Osteoblast (primary cell): ENCODE data around the gene BAG3. TPM values are rescaled to one million over a fixed set of nuclear protein-coding genes. Genes with fewer than 3 reads are reported as not detected.

Source experiments
- DNase-seq: peaks from one replicate; pipeline ENCODE4 v3.0.0; 2011; ENCODE audit warnings: low spot score, mixed read lengths; ENCODE audit not compliant: insufficient read length; ENCODE audit errors: missing footprints
- H2AFZ ChIP-seq: 2 replicates; pipeline ENCODE4 v1.6.0; 2011; ENCODE audit warnings: mild to moderate bottlenecking, low read length
- H3K27ac ChIP-seq: 2 replicates; pipeline ENCODE4 v1.5.1; 2011; ENCODE audit warnings: mild to moderate bottlenecking, low read depth, low read length, moderate library complexity
- H3K27me3 ChIP-seq: 2 replicates; pipeline ENCODE4 v1.6.0; 2012; ENCODE audit warnings: mild to moderate bottlenecking, control low read depth, inconsistent platforms, low read length, moderate library complexity; ENCODE audit not compliant: insufficient read depth
- H3K36me3 ChIP-seq: 2 replicates; pipeline ENCODE4 v1.5.1; 2011; ENCODE audit warnings: mild to moderate bottlenecking, low read length, control low read depth, moderate library complexity; ENCODE audit not compliant: insufficient read depth
- H3K4me1 ChIP-seq: 2 replicates; pipeline ENCODE4 v1.5.1; 2011; ENCODE audit warnings: mild to moderate bottlenecking, low read length, control low read depth, moderate library complexity; ENCODE audit not compliant: insufficient read depth
- H3K4me2 ChIP-seq: 2 replicates; pipeline ENCODE4 v1.6.0; 2011; ENCODE audit warnings: mild to moderate bottlenecking, low read length; ENCODE audit not compliant: insufficient read depth
- H3K4me3 ChIP-seq: fragments of 200-600 bp; sonication (generic); 3 replicates; pipeline ENCODE4 v1.5.1; 2012; ENCODE audit warnings: mild to moderate bottlenecking, low read length, inconsistent platforms; ENCODE audit not compliant: insufficient read depth
- H3K79me2 ChIP-seq: 2 replicates; pipeline ENCODE4 v1.6.0; 2012; ENCODE audit warnings: mild to moderate bottlenecking, low read length, control low read depth, inconsistent platforms; ENCODE audit not compliant: insufficient read depth
- H3K9me3 ChIP-seq: 2 replicates; pipeline ENCODE4 v1.5.1; 2011; ENCODE audit warnings: low read depth, low read length, control low read depth
- H4K20me1 ChIP-seq: 2 replicates; pipeline ENCODE4 v1.6.0; 2012; ENCODE audit warnings: mild to moderate bottlenecking, low read length, control low read depth; ENCODE audit not compliant: insufficient read depth
- total RNA-seq: library from RNA; depleted of rRNA; stranded (reverse); fragments of >200 nt; gene quantifications from 2 replicates; pipeline ENCODE4 v1.2.3, GENCODE V29; 2012
- TF ChIP-seq, protein P1 (sequence below): IDR thresholded peaks from 2 replicates; pipeline ENCODE4 v1.5.1; 2011; ENCODE audit warnings: mild to moderate bottlenecking, low read depth, low read length, moderate library complexity; ENCODE audit errors: extremely low read depth

The BAG3 gene
- total RNA-seq, 1 donor, result 12.7 TPM

DNA sequence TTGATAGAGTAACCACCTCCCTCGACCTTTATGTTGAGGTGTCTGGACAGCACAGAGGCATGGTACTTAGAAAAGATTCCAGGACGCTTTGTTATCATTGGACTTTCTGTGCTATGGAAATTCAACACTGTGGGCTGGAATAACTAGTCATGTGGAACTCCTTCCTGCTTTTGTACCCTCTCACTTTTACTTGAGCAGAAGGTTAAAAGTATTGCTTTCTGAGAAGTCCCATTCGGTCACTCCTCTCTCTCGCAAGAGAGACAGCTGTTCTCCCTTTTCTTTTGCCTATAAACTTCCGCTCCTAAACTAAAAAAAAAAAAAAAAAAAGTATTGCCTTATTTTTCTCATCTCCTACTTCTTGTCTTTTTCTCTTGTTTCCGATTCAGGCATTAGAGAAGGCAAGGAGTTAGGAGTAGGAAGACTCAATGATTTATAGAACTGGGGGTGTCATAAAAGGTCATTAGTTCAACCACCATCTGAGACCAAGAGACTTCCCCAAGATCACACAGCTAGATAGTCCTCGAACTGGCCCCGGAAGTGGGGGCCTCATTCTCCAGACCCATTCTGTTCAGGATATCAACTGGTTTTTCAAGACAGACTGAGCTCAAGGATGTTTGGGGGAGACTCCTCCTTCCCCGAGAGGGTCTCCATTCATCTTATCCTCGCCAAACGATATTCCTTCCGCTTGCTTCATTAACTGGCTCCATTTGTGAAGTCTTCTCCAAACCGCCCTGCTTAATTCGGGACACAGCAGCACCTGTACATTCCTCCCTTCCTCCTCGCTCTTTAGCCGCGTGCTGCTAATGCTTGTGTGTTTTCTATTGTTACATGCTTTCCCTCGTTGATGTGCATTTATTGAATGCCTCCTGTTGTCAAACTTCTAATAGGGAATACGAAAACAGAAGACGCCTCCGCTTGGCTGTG, 73.7 kb downstream of the BAG3 start:
- H3K9me3 ChIP-seq, result no peaks in the 10 kb centered on the region
- no peaks in the 10 kb centered on the region for H4K20me1 ChIP-seq
- DNase-seq, result peak; percentile 90
- no peaks in the 10 kb centered on the region for H3K36me3 ChIP-seq
- H3K4me1 ChIP-seq, result peaks cover 11% of the 10 kb centered on the region
- TF ChIP-seq, protein P1, sequence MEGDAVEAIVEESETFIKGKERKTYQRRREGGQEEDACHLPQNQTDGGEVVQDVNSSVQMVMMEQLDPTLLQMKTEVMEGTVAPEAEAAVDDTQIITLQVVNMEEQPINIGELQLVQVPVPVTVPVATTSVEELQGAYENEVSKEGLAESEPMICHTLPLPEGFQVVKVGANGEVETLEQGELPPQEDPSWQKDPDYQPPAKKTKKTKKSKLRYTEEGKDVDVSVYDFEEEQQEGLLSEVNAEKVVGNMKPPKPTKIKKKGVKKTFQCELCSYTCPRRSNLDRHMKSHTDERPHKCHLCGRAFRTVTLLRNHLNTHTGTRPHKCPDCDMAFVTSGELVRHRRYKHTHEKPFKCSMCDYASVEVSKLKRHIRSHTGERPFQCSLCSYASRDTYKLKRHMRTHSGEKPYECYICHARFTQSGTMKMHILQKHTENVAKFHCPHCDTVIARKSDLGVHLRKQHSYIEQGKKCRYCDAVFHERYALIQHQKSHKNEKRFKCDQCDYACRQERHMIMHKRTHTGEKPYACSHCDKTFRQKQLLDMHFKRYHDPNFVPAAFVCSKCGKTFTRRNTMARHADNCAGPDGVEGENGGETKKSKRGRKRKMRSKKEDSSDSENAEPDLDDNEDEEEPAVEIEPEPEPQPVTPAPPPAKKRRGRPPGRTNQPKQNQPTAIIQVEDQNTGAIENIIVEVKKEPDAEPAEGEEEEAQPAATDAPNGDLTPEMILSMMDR, result no peak
- peak overlapping the region; percentile 79 for H3K27ac ChIP-seq
- H3K27me3 ChIP-seq, result no peaks in the 10 kb centered on the region
- peaks cover 17% of the 10 kb centered on the region for H3K79me2 ChIP-seq
- H3K4me3 ChIP-seq, result peak overlapping the region; percentile 85
- H2AFZ ChIP-seq, result peak overlapping the region; percentile 92
- H3K4me2 ChIP-seq, result peak overlapping the region; percentile 80

DNA sequence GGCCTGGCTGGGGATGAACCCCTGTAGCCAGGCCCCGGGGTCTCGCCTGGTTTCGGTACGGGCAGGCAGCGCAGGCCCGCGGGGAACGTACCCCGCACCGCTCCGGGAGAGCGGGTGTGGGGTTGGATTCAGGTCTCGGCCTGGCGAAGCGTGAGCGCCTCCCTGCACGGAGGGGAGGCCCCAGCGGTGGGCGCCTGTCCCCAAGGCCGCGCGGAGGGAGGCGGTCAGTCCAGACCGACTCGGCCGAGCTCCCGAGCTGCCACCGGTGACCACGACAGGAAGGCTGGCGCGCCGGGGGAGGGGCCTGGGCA, 74.3 kb downstream of the BAG3 start:
- no peak for DNase-seq
- TF ChIP-seq, protein P1, result no peak
- peak overlapping the region; percentile 79 for H3K27ac ChIP-seq
- H3K79me2 ChIP-seq, result peaks cover 17% of the 10 kb centered on the region
- H3K9me3 ChIP-seq, result no peaks in the 10 kb centered on the region
- H3K4me3 ChIP-seq, result peak overlapping the region; percentile 85
- peaks cover 11% of the 10 kb centered on the region for H3K4me1 ChIP-seq
- no peaks in the 10 kb centered on the region for H3K27me3 ChIP-seq
- peak overlapping the region; percentile 80 for H3K4me2 ChIP-seq
- H3K36me3 ChIP-seq, result no peaks in the 10 kb centered on the region
- peak overlapping the region; percentile 92 for H2AFZ ChIP-seq
- H4K20me1 ChIP-seq, result no peaks in the 10 kb centered on the region

GRCh38 chr10:119725828-119726675, 74.9 kb downstream of the BAG3 start, which contains the start of gene INPP5F:
INPP5F (plus strand) TSS chr10:119726050; CDS start chr10:119726263, 213 bp downstream.
- Histone ChIP-seq H3K79me2 (peaks cover 17% of the 10 kb centered on the region), H3K27ac (peak within 1 kb of the TSS; percentile 79), H2AFZ (peak within 1 kb of the TSS; percentile 92), H4K20me1 (no peaks in the 10 kb centered on the region), H3K4me1 (peaks cover 11% of the 10 kb centered on the region), H3K4me2 (peak within 1 kb of the TSS; percentile 95), H3K36me3 (no peaks in the 10 kb centered on the region), H3K9me3 (no peaks in the 10 kb centered on the region), H3K27me3 (no peaks in the 10 kb centered on the region), H3K4me3 (peak within 1 kb of the TSS; percentile 85)
- TF ChIP-seq, protein P1, result no peak
- peak; percentile 100 for DNase-seq
